Transverse colon (tissue), 3 donors: ENCODE measurements around the gene CPNE4.

Source experiments
- POLR2A ChIP-seq: fragments of 450-650 bp; IDR thresholded peaks from one replicate; pipeline ENCODE4 v1.6.1; 2016; ENCODE audit warnings: antibody characterized with exemption, mild to moderate bottlenecking, moderate library complexity
- POLR2AphosphoS5 ChIP-seq, 3 donors: sonication (generic); formaldehyde crosslinking; IDR thresholded peaks; one replicate each; pipeline ENCODE4 v1.6.1; 2016; ENCODE audit warnings: antibody characterized with exemption in 3 of 3

- TF ChIP-seq POLR2A (no peak), POLR2AphosphoS5 (IDR thresholded peaks at IDR 0.05) (no peak)
Observed at GRCh38 chr3:131750256-131750655, 284.6 kb downstream of the CPNE4 start.
